Mesenchymal stem cell (in vitro differentiated cells and primary cell): ENCODE data around the gene RHOBTB3.
"Not testable (repeated sequence)": the region's sequence is repeated elsewhere in the genome, so short reads cannot be mapped to it uniquely, and the experiment has no call there.

Experiments used
- DNase-seq: peaks from one replicate; pipeline ENCODE4 v3.0.0-alpha.2; 2013
- H2AFZ ChIP-seq: one replicate; pipeline ENCODE4 v1.6.1; 2013; ENCODE audit warnings: low read depth, mild to moderate bottlenecking, control low read depth, inconsistent platforms, low read length, moderate library complexity
- H2AK5ac ChIP-seq: 2 replicates; pipeline ENCODE4 v1.6.1; 2013; ENCODE audit warnings: low read length, moderate library complexity, mild to moderate bottlenecking, inconsistent platforms; ENCODE audit not compliant: severe bottlenecking
- H2BK120ac ChIP-seq: one replicate; pipeline ENCODE4 v1.6.1; 2013; ENCODE audit warnings: low read depth, mild to moderate bottlenecking, inconsistent platforms, low read length, moderate library complexity
- H2BK12ac ChIP-seq, 2 experiments: one replicate each; pipeline ENCODE4 v1.6.1; 2013; ENCODE audit warnings: inconsistent platforms in 2 of 2, low read length in 2 of 2, mild to moderate bottlenecking in 2 of 2, moderate library complexity in 2 of 2, control low read depth in 1 of 2
- H2BK15ac ChIP-seq: one replicate; pipeline ENCODE4 v1.6.1; 2013; ENCODE audit warnings: mild to moderate bottlenecking, low read depth, inconsistent platforms; ENCODE audit not compliant: poor library complexity, severe bottlenecking
- H2BK5ac ChIP-seq: 2 replicates; pipeline ENCODE4 v1.6.1; 2013; ENCODE audit warnings: low read depth, mild to moderate bottlenecking, low read length, control low read depth, inconsistent platforms; ENCODE audit not compliant: poor library complexity, severe bottlenecking
- H3K14ac ChIP-seq, 2 experiments: one replicate each; pipeline ENCODE4 v1.6.1; 2013; ENCODE audit warnings: inconsistent platforms in 2 of 2, low read length in 2 of 2, control low read depth in 1 of 2, mild to moderate bottlenecking in 1 of 2, moderate library complexity in 1 of 2
- H3K18ac ChIP-seq, 2 experiments: one replicate each; pipeline ENCODE4 v1.6.1; 2013; ENCODE audit warnings: inconsistent platforms in 2 of 2, low read length in 2 of 2, control low read depth in 1 of 2, low read depth in 1 of 2, mild to moderate bottlenecking in 1 of 2
- H3K23ac ChIP-seq, 2 experiments: one replicate each; pipeline ENCODE4 v1.6.1; 2013; ENCODE audit warnings: inconsistent platforms in 2 of 2, low read length in 2 of 2, mild to moderate bottlenecking in 2 of 2, moderate library complexity in 2 of 2, control low read depth in 1 of 2
- H3K27ac ChIP-seq: 2 replicates; pipeline ENCODE4 v1.5.1; 2013; ENCODE audit warnings: mild to moderate bottlenecking, moderate library complexity, low read length, control low read depth, inconsistent platforms; ENCODE audit not compliant: poor library complexity, severe bottlenecking
- H3K27me3 ChIP-seq, 2 experiments: 2 replicates each; pipeline versions ENCODE4 v1.6.1 to v1.7.0; 2013; ENCODE audit warnings: low read length in 2 of 2, mild to moderate bottlenecking in 2 of 2, moderate library complexity in 2 of 2, control low read depth in 1 of 2, inconsistent platforms in 1 of 2; ENCODE audit not compliant: control insufficient read depth in 1 of 2, insufficient read depth in 1 of 2
- H3K36me3 ChIP-seq, 2 experiments: 2 replicates each; pipeline versions ENCODE4 v1.6.1 to v1.7.0; 2013; ENCODE audit warnings: low read length in 2 of 2, control low read depth in 1 of 2, inconsistent platforms in 1 of 2, low read depth in 1 of 2, mild to moderate bottlenecking in 1 of 2; ENCODE audit not compliant: insufficient read depth in 2 of 2, control insufficient read depth in 1 of 2
- H3K4ac ChIP-seq, 2 experiments: one replicate each; pipeline ENCODE4 v1.6.1; 2013; ENCODE audit warnings: inconsistent platforms in 2 of 2, low read length in 2 of 2, mild to moderate bottlenecking in 2 of 2, moderate library complexity in 2 of 2, control low read depth in 1 of 2, low read depth in 1 of 2
- H3K4me1 ChIP-seq: 2 replicates; pipeline ENCODE4 v1.6.1; 2013; ENCODE audit warnings: low read depth, low read length, control low read depth; ENCODE audit not compliant: control insufficient read depth, insufficient read depth
- H3K4me2 ChIP-seq: 2 replicates; pipeline ENCODE4 v1.6.1; 2013; ENCODE audit warnings: low read length, mild to moderate bottlenecking, inconsistent platforms; ENCODE audit not compliant: poor library complexity, severe bottlenecking
- H3K4me3 ChIP-seq, 2 experiments: 2 replicates each; pipeline versions ENCODE4 v1.5.1 to v1.7.0; 2013; ENCODE audit warnings: low read length in 2 of 2, mild to moderate bottlenecking in 2 of 2, control low read depth in 1 of 2, low read depth in 1 of 2; ENCODE audit not compliant: insufficient read depth in 1 of 2
- H3K79me1 ChIP-seq: replicated peaks from 2 replicates; pipeline ENCODE4 v1.6.1; 2013; ENCODE audit warnings: mild to moderate bottlenecking, control low read depth, low read length, inconsistent platforms; ENCODE audit not compliant: poor library complexity, severe bottlenecking
- H3K9ac ChIP-seq: 2 replicates; pipeline ENCODE4 v1.7.0; 2013; ENCODE audit warnings: mild to moderate bottlenecking, low read length, moderate library complexity
- H3K9me3 ChIP-seq: 2 replicates; pipeline ENCODE4 v1.7.0; 2013; ENCODE audit warnings: mild to moderate bottlenecking, low read length; ENCODE audit not compliant: control insufficient read depth
- H4K8ac ChIP-seq: one replicate; pipeline ENCODE4 v1.6.1; 2013; ENCODE audit warnings: inconsistent platforms, mild to moderate bottlenecking, low read length, moderate library complexity
- H4K91ac ChIP-seq: one replicate; pipeline ENCODE4 v1.6.1; 2013; ENCODE audit warnings: mild to moderate bottlenecking, low read length, inconsistent platforms
- WGBS: methylation state at CpG from one replicate; pipeline ENCODE4 v1.1.7; 2013; ENCODE audit warnings: mixed read lengths; 5-methylcytosine and 5-hydroxymethylcytosine counted together

The RHOBTB3 gene

GRCh38 chr5:95835682-95836385 lies 104.7 kb downstream of the RHOBTB3 start:
- H2AK5ac ChIP-seq, result no peak overlapping the region
- H3K18ac ChIP-seq, result no peak overlapping the region
- peak overlapping the region; percentile 1 for H4K8ac ChIP-seq
- H3K23ac ChIP-seq, result no peak overlapping the region
- H3K36me3 ChIP-seq, result no peaks in the 10 kb centered on the region
- DNase-seq, result no peak
- no peak overlapping the region for H3K14ac ChIP-seq
- H3K4me2 ChIP-seq, result no peak overlapping the region
- no peak overlapping the region for H2BK120ac ChIP-seq
- 82% methylated on average over 9 of the region's 10 CpGs for whole genome bisulfite sequencing
- no peak overlapping the region for H3K4ac ChIP-seq
- H2AFZ ChIP-seq, result no peak overlapping the region
- H3K27me3 ChIP-seq, result no peaks in the 10 kb centered on the region
- H2BK12ac ChIP-seq, result no peak overlapping the region
- H4K91ac ChIP-seq, result no peak overlapping the region
- H3K27ac ChIP-seq, result no peak overlapping the region
- H3K79me1 ChIP-seq, result no peaks in the 10 kb centered on the region
- peaks cover 3% of the 10 kb centered on the region for H3K4me1 ChIP-seq
- peak overlapping the region; percentile 91 for H3K9ac ChIP-seq
- no peaks in the 10 kb centered on the region for H3K9me3 ChIP-seq
- H2BK15ac ChIP-seq, result no peak overlapping the region
- peak overlapping the region in 1 of 2 experiments; percentile 81 for H3K4me3 ChIP-seq
- H2BK5ac ChIP-seq, result no peak overlapping the region

DNA sequence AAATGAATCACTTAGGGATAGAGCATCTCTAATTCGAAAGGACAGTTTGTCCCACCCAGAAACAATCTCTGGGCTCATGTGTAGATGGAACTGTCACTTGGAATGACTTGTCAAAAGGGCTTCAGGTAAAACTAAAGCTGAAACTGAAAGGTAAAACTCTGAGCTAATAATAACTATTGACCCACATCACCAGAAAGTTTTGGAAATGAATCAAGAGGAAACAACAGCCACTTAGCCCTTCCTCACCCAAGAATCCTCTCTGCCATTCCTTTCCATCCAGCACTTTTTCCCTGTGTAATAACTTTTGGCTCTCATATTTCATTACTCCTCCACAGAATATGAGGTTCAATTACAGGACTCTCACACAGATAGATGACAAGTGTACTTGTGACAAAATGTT lies 105.4 kb downstream of the RHOBTB3 start:
- Histone ChIP-seq H3K18ac (no peak overlapping the region), H3K79me1 (no peaks in the 10 kb centered on the region), H2BK12ac (no peak overlapping the region), H2BK5ac (no peak overlapping the region), H3K36me3 (no peaks in the 10 kb centered on the region), H3K9me3 (no peaks in the 10 kb centered on the region), H2AK5ac (no peak overlapping the region), H4K8ac (no peak overlapping the region), H3K4ac (no peak overlapping the region), H2BK15ac (no peak overlapping the region), H3K4me3 (peak overlapping the region in 1 of 2 experiments; percentile 81), H3K14ac (no peak overlapping the region), H3K27me3 (no peaks in the 10 kb centered on the region), H2AFZ (no peak overlapping the region), H4K91ac (no peak overlapping the region), H3K9ac (peak overlapping the region; percentile 91), H3K4me1 (peaks cover 3% of the 10 kb centered on the region), H3K4me2 (no peak overlapping the region), H2BK120ac (no peak overlapping the region), H3K27ac (no peak overlapping the region), H3K23ac (no peak overlapping the region)
- WGBS, result 100% methylated on average over 1 of the region's 1 CpG
- DNase-seq, result no peak

DNA sequence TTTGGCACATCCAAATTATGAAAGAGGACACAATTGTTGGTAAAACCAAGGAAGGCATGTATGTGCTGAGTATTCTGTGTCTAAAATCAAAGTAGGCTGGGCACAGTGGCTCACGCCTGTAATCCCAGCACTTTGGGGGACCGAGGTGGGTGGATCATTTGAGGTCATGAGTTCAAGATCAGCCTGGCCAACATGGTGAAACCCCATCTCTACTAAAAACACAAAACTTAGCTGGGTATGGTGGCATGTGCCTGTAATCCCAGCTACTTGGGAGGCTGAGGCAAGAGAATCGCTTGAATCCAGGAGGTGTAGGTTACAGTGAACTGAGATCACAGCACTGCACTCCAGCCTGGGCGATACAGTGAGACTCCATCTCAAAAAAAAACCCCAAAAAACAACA lies 105.8 kb downstream of the RHOBTB3 start:
- not testable (repeated sequence) for H3K4me1 ChIP-seq, H2BK15ac ChIP-seq, H3K14ac ChIP-seq, H3K79me1 ChIP-seq, H3K36me3 ChIP-seq, H2BK12ac ChIP-seq, H3K4ac ChIP-seq, H3K27me3 ChIP-seq, H3K9me3 ChIP-seq, H4K8ac ChIP-seq, H3K4me3 ChIP-seq, H2BK5ac ChIP-seq, H3K9ac ChIP-seq, H3K4me2 ChIP-seq, H3K23ac ChIP-seq, DNase-seq, H2AK5ac ChIP-seq, H3K18ac ChIP-seq, H2AFZ ChIP-seq, H2BK120ac ChIP-seq, H4K91ac ChIP-seq, H3K27ac ChIP-seq
- WGBS, result 100% methylated on average over 3 of the region's 4 CpGs

DNA sequence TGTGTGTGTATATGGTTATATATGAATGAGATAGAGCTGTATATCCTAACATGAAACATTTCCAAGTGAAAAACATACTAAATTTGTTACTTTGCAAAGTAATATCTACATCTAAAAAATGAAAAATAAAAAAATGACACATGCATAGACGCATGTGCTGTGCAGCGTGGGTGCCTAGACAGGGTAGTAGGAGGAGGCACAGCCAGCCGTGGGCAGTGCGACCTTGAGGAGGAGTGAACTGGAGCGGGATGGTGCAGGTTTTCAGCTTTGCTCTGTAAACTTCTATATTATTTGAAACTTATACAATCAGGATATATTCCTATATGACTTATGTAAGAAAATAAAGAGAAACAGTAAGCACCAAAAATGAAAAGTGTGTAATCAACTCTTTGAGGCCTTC lies 106.4 kb downstream of the RHOBTB3 start:
- Histone ChIP-seq H3K23ac (no peak overlapping the region), H3K4me1 (peaks cover 3% of the 10 kb centered on the region), H2BK5ac (no peak overlapping the region), H2AK5ac (no peak overlapping the region), H3K18ac (no peak overlapping the region), H3K36me3 (no peaks in the 10 kb centered on the region), H2AFZ (no peak overlapping the region), H3K4me2 (no peak overlapping the region), H4K8ac (no peak overlapping the region), H3K4me3 (no peak overlapping the region), H3K14ac (no peak overlapping the region), H3K79me1 (no peaks in the 10 kb centered on the region), H2BK120ac (no peak overlapping the region), H3K4ac (no peak overlapping the region), H4K91ac (no peak overlapping the region), H2BK15ac (no peak overlapping the region), H3K9ac (no peak overlapping the region), H2BK12ac (no peak overlapping the region), H3K27me3 (no peaks in the 10 kb centered on the region), H3K9me3 (no peaks in the 10 kb centered on the region), H3K27ac (no peak overlapping the region)
- WGBS, result 100% methylated on average over 2 of the region's 5 CpGs
- no peak for DNase-seq
